ENCODE results near the gene LDB3.

The LDB3 gene

DNA sequence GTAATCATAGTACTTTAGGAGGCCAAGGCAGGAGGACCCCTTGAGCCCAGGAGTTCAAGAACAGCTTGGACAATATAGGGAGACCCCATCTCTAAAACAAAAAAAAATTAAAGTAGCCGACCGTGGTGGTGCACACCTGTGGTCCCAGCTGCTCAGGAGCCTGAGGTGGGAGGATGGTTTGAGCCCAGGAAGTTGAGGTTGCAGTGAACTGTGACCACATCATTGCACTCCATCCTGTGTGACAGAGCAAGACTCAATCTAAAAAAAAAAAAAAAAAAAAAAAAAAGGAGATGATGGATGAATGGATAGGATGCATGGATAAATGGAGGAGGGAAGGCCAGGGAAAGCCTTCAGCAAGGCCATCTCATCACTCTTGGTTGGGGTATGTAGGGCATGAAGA is 54.7 kb downstream of the LDB3 start:
- TF ChIP-seq CTCF (IDR thresholded peaks at IDR 0.05; ENCODE audit: low read depth, low read length), result no peak
- H3K4me3 ChIP-seq (ENCODE audit: low read depth, low read length), result no peak overlapping the region
- no peak for DNase-seq (ENCODE audit: low read depth, low spot score)
- in situ Hi-C loops (cut with HindIII; ENCODE audit: low sequenced_read_pairs), result no loop called here

DNA sequence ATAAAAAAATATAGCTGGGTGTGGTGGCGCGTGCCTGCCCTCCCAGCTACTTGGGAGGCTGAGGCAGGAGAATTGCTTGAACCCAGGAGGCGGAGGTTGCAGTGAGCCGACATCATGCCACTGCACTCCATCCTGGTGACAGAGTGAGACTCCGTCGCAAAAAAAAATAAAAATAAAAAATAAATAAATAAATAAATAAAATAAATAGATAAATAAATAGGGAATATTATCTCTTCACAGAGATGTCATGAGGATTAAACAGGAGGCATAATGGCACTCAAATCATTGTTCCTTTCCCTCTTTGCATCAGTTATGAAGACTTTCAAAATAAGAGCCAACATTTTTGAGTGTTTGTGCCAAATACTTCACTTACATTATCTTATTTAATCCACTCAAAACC is 56.1 kb downstream of the LDB3 start:
- no peak for DNase-seq (ENCODE audit: low read depth, low spot score)
- in situ Hi-C loops (cut with HindIII; ENCODE audit: low sequenced_read_pairs), result no loop called here
- no peak for TF ChIP-seq CTCF (IDR thresholded peaks at IDR 0.05; ENCODE audit: low read depth, low read length)
- H3K4me3 ChIP-seq (ENCODE audit: low read depth, low read length), result no peak overlapping the region

DNA sequence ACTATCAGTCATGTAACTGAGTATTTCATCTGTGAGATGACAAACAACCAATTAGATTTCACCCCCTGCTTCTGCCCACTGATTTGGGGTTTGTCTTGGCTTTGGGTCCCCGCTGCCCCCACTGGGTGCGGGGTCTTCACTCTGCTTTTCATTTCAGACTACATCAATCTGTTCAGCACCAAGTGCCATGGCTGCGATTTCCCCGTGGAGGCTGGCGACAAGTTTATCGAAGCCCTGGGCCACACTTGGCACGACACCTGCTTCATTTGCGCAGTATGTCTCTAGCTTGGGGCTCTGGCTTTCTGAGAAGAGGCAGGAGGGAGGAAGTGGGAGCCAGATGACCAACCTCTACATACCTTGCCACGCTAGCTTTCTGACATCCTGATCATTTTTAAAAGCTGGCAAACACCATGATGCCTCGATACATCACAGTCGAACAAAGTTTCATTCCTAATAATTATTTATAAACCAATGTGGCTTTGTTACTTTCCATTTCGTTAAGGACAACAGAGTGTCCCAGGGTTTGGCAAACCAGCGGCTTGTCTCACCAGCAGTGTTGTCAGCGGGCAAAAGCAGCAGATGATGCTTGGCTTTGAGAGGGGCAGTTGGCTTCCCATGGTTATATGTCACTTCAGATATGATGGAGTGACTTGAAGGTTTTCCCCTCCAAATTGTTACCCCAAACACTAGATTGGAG is 57.8 kb downstream of the LDB3 start:
- H3K4me3 ChIP-seq (ENCODE audit: low read depth, low read length), result no peak overlapping the region
- no peak for DNase-seq (ENCODE audit: low read depth, low spot score)
- in situ Hi-C loops (cut with HindIII; ENCODE audit: low sequenced_read_pairs), result no loop called here
- no peak for TF ChIP-seq CTCF (IDR thresholded peaks at IDR 0.05; ENCODE audit: low read depth, low read length)

DNA sequence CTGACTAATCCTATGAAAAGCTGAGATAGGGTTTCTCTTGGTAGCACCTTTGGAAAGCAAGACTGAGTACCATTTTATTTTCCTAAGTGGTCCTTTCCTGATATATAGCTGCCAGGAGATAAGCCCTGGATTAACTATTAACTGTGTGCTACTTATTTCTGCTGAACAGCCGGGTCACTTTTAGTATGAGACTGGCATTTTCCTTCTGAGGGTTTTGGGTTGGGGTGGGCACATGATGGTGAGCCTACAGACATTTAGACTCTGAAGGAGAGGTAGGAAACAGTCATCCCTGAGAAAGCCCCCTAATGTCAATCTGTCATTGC is 58.3 kb downstream of the LDB3 start:
- in situ Hi-C loops (cut with HindIII; ENCODE audit: low sequenced_read_pairs), result no loop called here
- no peak for DNase-seq (ENCODE audit: low read depth, low spot score)
- no peak for TF ChIP-seq CTCF (IDR thresholded peaks at IDR 0.05; ENCODE audit: low read depth, low read length)
- H3K4me3 ChIP-seq (ENCODE audit: low read depth, low read length), result no peak overlapping the region

DNA sequence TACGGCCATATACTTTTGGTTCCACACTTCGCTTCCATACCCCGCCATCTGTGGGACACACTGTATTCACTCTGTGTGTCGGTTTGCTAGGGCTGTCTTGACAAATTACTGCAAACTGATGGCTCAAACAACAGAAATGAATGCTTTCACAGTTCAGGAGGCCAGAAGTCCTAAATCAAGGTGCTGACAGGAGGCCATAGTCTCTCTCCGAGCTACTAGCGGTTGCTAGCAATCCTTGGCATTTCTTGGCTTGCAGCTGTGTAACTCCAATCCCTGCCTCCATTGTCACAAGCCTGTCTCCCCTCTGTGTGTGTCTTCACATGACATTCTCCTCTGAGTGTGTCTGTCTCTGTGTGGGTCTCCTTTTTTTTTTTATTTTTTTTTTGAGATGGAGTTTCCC is 59.2 kb downstream of the LDB3 start:
- H3K4me3 ChIP-seq (ENCODE audit: low read depth, low read length), result no peak overlapping the region
- TF ChIP-seq CTCF (IDR thresholded peaks at IDR 0.05; ENCODE audit: low read depth, low read length), result no peak
- no peak for DNase-seq (ENCODE audit: low read depth, low spot score)
- in situ Hi-C loops (cut with HindIII; ENCODE audit: low sequenced_read_pairs), result no loop called here

GRCh38 chr10:86728056-86728455 is 59.7 kb downstream of the LDB3 start:
- in situ Hi-C loops (cut with HindIII; ENCODE audit: low sequenced_read_pairs), result no loop called here
- no peak overlapping the region for H3K4me3 ChIP-seq (ENCODE audit: low read depth, low read length)
- no peak for TF ChIP-seq CTCF (IDR thresholded peaks at IDR 0.05; ENCODE audit: low read depth, low read length)
- DNase-seq (ENCODE audit: low read depth, low spot score), result no peak

GRCh38 chr10:86729677-86730076 is 61.4 kb downstream of the LDB3 start:
- DNase-seq (ENCODE audit: low read depth, low spot score), result no peak
- in situ Hi-C loops (cut with HindIII; ENCODE audit: low sequenced_read_pairs), result no loop called here
- H3K4me3 ChIP-seq (ENCODE audit: low read depth, low read length), result no peak overlapping the region
- no peak for TF ChIP-seq CTCF (IDR thresholded peaks at IDR 0.05; ENCODE audit: low read depth, low read length)
